Peyer's patch (tissue), 4 donors: ENCODE results near the gene RAB31. TPM values are rescaled to one million over a fixed set of nuclear protein-coding genes. Genes with fewer than 3 reads are reported as not detected.
A peak's percentile ranks its signal among the peaks of the same experiment; 100 is the strongest.

ENCODE experiments used
- DNase-seq, 3 donors: peaks; one replicate each; pipeline ENCODE4 v3.0.0-alpha.2; 2017 to 2019
- H3K27ac ChIP-seq, 4 donors: fragments of 200-600 bp; sonication (generic); one replicate each; pipeline ENCODE4 v1.5.1; 2016 to 2019
- H3K27me3 ChIP-seq, 2 donors: fragments of 200-600 bp; sonication (generic); one replicate each; pipeline ENCODE4 v1.5.1; 2019
- H3K36me3 ChIP-seq, 3 donors: fragments of 200-600 bp; sonication (generic); one replicate each; pipeline ENCODE4 v1.5.1; 2016 to 2019
- H3K4me1 ChIP-seq, 4 donors: fragments of 200-600 bp; sonication (generic); one replicate each; pipeline ENCODE4 v1.5.1; 2016 to 2019
- H3K4me3 ChIP-seq, 4 donors: fragments of 200-600 bp; sonication (generic); 1 replicate in 3 of 4; 2 replicates in 1 of 4; pipeline ENCODE4 v1.5.1; 2016 to 2019; ENCODE audit warnings: mild to moderate bottlenecking in 1 of 4
- H3K9me3 ChIP-seq, 4 donors: fragments of 200-600 bp; sonication (generic); one replicate each; pipeline ENCODE4 v1.5.1; 2016 to 2019; ENCODE audit warnings: mild to moderate bottlenecking in 1 of 4
- POLR2A ChIP-seq, 2 donors: fragments of 450-650 bp; IDR thresholded peaks; one replicate each; pipeline ENCODE4 v1.5.1; 2017; ENCODE audit warnings: antibody characterized with exemption in 2 of 2, mild to moderate bottlenecking in 2 of 2, moderate library complexity in 2 of 2
- total RNA-seq, 4 donors: library from RNA; depleted of rRNA; stranded (reverse); fragments of >200 nt; gene quantifications; one replicate each; pipeline ENCODE4 v1.1.0, GENCODE V29; 2016
- TF ChIP-seq, protein P1 (sequence below), 6 experiments: fragments of 450-650 bp in 4 of 6; fragments of 200-600 bp in 2 of 6; sonication (generic) in 1 of 6; IDR thresholded peaks; one replicate each; pipeline ENCODE4 v1.5.1; 2017 to 2019; ENCODE audit warnings: antibody characterized with exemption in 6 of 6, mild to moderate bottlenecking in 3 of 6, moderate library complexity in 1 of 6

The RAB31 gene
- total RNA-seq, 4 donors from 2014 or later: 6.2 to 66.8 (median 17.7) TPM

DNA sequence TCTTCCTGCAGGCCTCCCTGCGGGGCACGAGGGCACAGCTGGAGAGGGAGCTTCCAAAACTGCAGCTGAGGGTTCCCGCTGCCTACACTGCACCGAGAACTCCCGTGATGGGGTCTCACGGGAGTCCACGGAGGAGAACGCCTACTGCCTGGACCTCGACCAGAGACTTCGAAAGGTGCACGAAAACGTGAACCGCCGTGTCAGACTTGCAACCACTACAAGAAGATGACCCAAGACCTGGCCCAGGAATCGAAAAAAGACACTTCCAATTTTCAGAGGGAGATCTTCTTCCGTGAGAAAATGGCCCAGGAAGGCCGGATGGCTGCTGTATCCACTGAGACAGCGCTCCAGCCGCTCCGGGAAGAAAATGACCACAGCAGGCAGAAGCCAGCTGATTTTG, 124.8 kb downstream of the RAB31 start:
- peaks cover 0 to 3% (median 0%) of the 10 kb centered on the region in 4 donors for H3K4me1 ChIP-seq
- no peaks in the 10 kb centered on the region for H3K27me3 ChIP-seq
- no peak for DNase-seq
- H3K9me3 ChIP-seq: no peaks in the 10 kb centered on the region
- H3K4me3 ChIP-seq: no peak overlapping the region
- TF ChIP-seq POLR2A (IDR thresholded peaks at IDR 0.05): no peak
- TF ChIP-seq, protein P1, sequence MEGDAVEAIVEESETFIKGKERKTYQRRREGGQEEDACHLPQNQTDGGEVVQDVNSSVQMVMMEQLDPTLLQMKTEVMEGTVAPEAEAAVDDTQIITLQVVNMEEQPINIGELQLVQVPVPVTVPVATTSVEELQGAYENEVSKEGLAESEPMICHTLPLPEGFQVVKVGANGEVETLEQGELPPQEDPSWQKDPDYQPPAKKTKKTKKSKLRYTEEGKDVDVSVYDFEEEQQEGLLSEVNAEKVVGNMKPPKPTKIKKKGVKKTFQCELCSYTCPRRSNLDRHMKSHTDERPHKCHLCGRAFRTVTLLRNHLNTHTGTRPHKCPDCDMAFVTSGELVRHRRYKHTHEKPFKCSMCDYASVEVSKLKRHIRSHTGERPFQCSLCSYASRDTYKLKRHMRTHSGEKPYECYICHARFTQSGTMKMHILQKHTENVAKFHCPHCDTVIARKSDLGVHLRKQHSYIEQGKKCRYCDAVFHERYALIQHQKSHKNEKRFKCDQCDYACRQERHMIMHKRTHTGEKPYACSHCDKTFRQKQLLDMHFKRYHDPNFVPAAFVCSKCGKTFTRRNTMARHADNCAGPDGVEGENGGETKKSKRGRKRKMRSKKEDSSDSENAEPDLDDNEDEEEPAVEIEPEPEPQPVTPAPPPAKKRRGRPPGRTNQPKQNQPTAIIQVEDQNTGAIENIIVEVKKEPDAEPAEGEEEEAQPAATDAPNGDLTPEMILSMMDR (IDR thresholded peaks at IDR 0.05): no peak
- H3K36me3 ChIP-seq: no peaks in the 10 kb centered on the region
- H3K27ac ChIP-seq: no peak overlapping the region

DNA sequence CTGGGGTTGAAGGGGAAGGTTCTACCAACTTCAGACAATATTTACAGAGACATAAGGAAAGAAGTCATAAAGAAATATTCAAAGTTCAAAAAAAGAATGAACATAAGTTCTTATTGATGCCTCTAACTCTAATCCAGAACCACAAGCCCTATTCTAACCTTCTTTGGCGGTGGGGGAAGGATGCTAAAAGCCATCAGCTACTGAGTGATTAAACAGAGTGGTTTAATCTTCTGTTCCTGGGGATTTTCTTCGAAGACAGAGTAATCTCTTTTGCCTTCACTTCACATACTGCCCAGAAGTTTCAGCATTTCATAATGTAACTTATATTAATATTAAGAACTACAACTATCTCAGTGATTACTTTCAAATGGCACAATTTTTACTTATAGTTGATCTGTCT, 126.5 kb downstream of the RAB31 start:
- Histone ChIP-seq H3K4me1 (no peaks in the 10 kb centered on the region), H3K27ac (no peak overlapping the region), H3K9me3 (no peaks in the 10 kb centered on the region), H3K36me3 (no peaks in the 10 kb centered on the region), H3K4me3 (no peak overlapping the region), H3K27me3 (no peaks in the 10 kb centered on the region)
- DNase-seq: no peak
- TF ChIP-seq POLR2A (IDR thresholded peaks at IDR 0.05): no peak
- TF ChIP-seq, protein P1 (IDR thresholded peaks at IDR 0.05): no peak

DNA sequence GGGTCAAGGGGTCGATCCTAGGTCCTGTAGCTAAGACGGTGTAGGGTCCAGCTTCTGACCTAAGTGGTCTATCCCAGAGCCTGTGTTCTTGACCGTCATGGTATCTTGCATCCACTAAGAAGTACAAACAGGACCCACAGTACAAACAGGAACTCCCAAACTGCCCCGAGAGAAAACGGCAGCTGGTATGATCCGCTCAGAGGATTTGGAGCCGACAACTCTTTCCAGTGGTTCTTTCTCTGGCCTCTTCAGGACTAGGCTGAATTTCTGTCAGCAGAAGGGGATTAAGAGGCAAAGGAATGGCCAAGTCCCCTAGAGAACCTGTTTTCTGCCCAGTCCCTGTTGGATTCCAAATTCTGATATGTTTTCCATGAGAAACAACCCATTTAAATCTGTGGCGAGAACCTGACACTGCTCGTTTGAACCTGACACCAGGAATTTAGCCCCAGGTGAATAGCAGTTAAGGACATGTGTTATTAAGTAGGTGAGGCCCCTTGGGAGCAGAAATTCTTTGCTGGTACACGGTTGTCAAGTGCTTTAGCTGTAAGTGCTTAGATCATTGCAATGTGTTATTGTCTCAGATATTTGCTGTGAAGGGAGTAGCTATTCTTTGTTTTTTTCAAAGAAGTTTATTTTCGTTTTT, 127.1 kb downstream of the RAB31 start:
- TF ChIP-seq POLR2A (IDR thresholded peaks at IDR 0.05): no peak
- Histone ChIP-seq H3K9me3 (no peaks in the 10 kb centered on the region), H3K27ac (peak overlapping the region in 1 of 4 donors; percentile 40), H3K4me3 (no peak overlapping the region), H3K4me1 (no peaks in the 10 kb centered on the region), H3K36me3 (no peaks in the 10 kb centered on the region), H3K27me3 (no peaks in the 10 kb centered on the region)
- no peak for DNase-seq

DNA sequence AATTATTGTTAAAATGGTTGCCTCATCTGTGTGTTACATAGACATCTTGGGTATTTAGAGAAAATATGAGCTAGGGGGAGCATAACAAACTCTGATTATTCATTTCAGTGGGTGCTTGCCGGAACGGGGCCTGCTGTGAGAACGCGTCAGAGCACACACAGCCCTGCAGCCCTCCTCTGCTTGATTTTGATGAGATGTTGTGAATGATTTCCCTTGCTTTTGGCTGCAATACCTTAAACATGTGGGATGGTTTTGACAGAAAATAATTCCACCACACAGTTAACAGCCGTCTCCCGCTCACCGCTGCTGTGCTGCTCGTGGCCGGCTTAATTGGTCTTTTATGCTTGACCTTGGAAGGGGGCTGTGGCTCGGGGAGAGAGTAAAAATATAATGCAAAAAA, 127.7 kb downstream of the RAB31 start:
- TF ChIP-seq POLR2A (IDR thresholded peaks at IDR 0.05): no peak
- TF ChIP-seq, protein P1 (IDR thresholded peaks at IDR 0.05): no peak
- H3K36me3 ChIP-seq: no peaks in the 10 kb centered on the region
- no peaks in the 10 kb centered on the region for H3K27me3 ChIP-seq
- H3K27ac ChIP-seq: peak overlapping the region in 1 of 4 donors; percentile 40
- no peak overlapping the region for H3K4me3 ChIP-seq
- no peaks in the 10 kb centered on the region for H3K9me3 ChIP-seq
- DNase-seq: no peak
- H3K4me1 ChIP-seq: no peaks in the 10 kb centered on the region

DNA sequence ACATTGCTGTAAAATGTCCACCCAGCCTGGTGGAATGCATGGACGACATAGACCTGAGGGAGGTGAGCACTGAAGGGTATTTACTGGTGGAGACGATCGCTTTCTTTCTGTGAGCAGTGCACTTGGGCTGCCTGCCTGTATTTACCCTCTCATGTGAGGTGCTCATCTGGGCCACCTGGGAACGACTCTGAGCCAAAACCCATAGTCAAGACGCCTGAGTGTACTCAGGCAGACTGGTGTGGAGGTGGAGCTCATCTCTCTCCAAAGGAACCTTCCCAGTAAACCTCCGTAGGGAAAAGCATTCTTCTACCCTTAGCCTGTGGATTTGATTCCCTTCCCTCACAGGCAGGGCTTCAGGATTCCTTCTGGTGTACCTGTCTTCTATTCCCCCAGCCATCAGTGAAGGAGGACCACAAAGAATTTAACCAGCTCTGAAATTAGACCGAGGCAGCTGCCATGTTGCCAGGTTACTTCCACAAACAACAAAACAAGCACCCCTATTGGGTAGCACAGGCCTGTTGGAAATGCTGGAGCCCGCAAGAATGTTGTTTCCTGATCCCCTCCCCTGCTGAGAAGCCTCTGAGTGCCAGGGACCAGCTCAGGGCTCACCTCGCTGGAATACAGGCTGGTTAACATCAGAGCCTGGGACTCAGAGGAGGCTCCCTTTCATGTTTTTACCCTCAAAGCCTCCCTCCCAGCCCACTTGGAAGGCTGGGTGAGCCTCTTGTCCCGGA, 130.2 kb downstream of the RAB31 start:
- TF ChIP-seq POLR2A (IDR thresholded peaks at IDR 0.05): no peak
- TF ChIP-seq, protein P1 (IDR thresholded peaks at IDR 0.05): no peak
- DNase-seq: no peak
- Histone ChIP-seq H3K9me3 (no peaks in the 10 kb centered on the region), H3K4me3 (no peak overlapping the region), H3K27me3 (no peaks in the 10 kb centered on the region), H3K27ac (peak overlapping the region in 1 of 4 donors; percentile 63), H3K4me1 (no peaks in the 10 kb centered on the region), H3K36me3 (no peaks in the 10 kb centered on the region)

DNA sequence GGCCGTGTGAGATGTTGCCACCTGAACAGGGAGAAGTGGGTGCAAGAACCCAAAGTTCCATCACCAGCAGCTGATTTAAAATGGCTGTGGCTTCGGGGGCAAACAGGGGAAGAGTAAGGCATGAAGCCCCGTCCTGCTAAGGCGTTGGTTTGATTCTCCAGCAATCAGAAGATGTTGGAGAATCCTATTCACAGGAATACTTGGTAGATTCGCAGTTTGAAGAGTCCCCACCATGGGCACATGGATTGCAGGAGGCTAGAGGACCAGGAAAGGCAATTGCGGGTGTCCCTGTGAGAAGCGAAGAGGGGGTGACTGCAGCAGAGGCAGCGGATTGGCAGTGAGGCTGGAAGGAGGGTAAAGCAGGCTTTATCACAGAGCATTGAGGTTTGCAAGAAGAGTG, 131.1 kb downstream of the RAB31 start:
- Histone ChIP-seq H3K36me3 (no peaks in the 10 kb centered on the region), H3K27ac (peak overlapping the region in 1 of 4 donors; percentile 63), H3K4me3 (no peak overlapping the region), H3K4me1 (no peaks in the 10 kb centered on the region), H3K27me3 (no peaks in the 10 kb centered on the region), H3K9me3 (no peaks in the 10 kb centered on the region)
- TF ChIP-seq, protein P1 (IDR thresholded peaks at IDR 0.05): no peak
- no peak for TF ChIP-seq POLR2A (IDR thresholded peaks at IDR 0.05)
- no peak for DNase-seq
